ENCODE data around the gene GP9.

GRCh38 chr3:129040039-129040336 lies 20.6 kb upstream of the GP9 start:
- TF ChIP-seq CTCF (IDR thresholded peaks at IDR 0.05; ENCODE audit: low read depth, low read length) (no peak), EZH2phosphoT487 (IDR thresholded peaks at IDR 0.05; ENCODE audit: low read depth) (no peak)

Measured in OCI-LY3 (cell line).